Mammary epithelial cell (primary cell): Measurements from ENCODE around the gene ULK1.

Experiments
- CTCF ChIP-seq, 2 donors: IDR thresholded peaks in 1 of 2; conservative IDR thresholded peaks in 1 of 2; 2 replicates each; pipeline ENCODE4 v1.5.1; 2011 to 2012; ENCODE audit warnings: inconsistent platforms in 2 of 2, low read length in 2 of 2, mild to moderate bottlenecking in 2 of 2, control low read depth in 1 of 2, low read depth in 1 of 2; ENCODE audit not compliant: insufficient read depth in 1 of 2; ENCODE audit errors: extremely low read depth in 1 of 2
- EZH2 ChIP-seq: IDR thresholded peaks from 2 replicates; pipeline ENCODE4 v1.6.1; 2012; ENCODE audit warnings: low read length, inconsistent platforms, borderline replicate concordance

GRCh38 chr12:131856366-131857097, 37.9 kb upstream of the ULK1 start:
- TF ChIP-seq CTCF (conservative IDR thresholded peaks at IDR 0.05 in 1 of 2, IDR thresholded peaks at IDR 0.05 in 1 of 2; ENCODE audit: extremely low read depth in 1 of 2, insufficient read depth in 1 of 2, low read depth in 1 of 2, low read length in 2 of 2) (no peak), EZH2 (no peak)
